8988T (cell line): ENCODE measurements around the gene FCN2.

Experiments used
- DNase-seq: peaks from one replicate; pipeline ENCODE4 v3.0.0; 2011

The FCN2 gene

DNA sequence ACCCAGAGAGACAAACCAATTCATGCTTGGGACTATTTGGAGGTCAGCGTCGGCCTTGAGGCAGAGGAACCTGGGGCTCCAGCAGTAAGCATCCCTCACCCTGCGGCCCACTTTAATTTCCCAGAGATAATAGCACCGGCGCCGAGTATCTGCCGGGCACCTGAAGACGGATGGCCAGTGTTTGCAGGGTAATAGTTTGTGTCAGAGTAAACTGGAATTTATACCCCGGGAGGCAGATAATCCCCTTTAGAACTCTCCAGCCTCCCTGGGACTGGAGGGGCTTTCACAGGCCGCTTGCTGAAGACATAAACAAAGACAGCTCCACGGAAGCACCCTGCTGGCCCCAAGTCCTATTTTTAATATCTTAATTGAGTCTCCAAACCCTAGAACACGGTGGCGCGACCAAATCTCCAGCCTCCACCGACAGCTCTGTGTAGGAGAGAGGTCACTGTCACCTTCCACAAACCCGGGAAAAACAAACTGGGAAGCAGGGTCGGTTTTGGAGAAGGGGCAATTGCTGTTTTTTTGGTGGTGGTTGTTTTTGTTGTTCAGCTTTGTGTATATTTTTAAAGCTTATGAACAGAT, 54.5 kb downstream of the FCN2 start:
- DNase-seq, result no peak

GRCh38 chr9:134935701-134936345, 55.2 kb downstream of the FCN2 start:
- DNase-seq, result no peak

DNA sequence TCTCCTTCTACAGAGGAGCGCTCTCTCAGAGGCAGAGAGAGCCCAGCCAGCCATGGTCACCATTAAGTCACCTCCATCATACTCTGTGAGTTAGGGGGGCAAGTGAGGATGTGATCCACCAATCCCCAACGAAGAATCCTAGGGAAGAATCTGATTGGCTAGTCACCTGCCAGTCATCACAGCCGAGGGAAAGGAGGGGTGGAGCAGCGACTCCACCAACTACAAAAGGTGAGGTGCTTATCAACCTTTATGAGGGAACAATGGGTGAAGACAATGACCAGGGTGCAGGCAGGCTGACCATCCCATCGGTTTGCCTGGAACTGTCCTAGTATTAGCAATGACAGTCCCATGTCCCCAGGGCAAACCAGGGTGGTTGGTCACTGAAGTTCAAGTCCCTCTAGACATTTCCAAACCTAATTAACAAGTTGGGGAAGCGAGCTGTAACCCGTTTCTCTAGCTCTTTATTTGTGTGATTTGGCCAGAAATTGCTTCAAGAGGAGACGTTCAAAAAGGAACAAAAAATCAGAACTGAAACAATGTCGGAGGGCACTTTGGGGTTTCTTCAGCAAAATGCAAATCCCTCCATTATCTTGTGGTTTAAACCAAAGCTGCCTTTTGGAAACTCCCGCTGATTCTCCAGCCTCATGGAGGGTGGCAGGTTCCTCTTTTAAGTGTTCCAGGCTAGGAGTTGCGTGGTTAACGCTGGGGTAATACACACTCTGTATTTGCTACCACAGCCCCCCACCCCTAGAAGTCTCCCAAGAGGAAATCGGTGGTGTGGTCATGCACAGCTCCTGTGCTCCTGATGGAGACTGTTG, 55.9 kb downstream of the FCN2 start:
- DNase-seq, result no peak
